Measurements from ENCODE around the gene SRSF8. TPM values are rescaled to one million over a fixed set of nuclear protein-coding genes. Genes with fewer than 3 reads are reported as not detected.
"Not testable (repeated sequence)": the region's sequence is repeated elsewhere in the genome, so short reads cannot be mapped to it uniquely, and the experiment has no call there.

SRSF8 gene
- total RNA-seq, 4 donors from 2014 or later: 28.5 to 37.8 (median 33.3) TPM

GRCh38 chr11:95104856-95105255, 38.1 kb downstream of the SRSF8 start:
- in situ Hi-C loops (cut with MboI; ENCODE audit: low pct_ligation_motif_present in 1 of 4, low pct_unique_long_range_greater_than_20kb in 1 of 4, low sequenced_read_pairs in 3 of 4): no loop called here
- Histone ChIP-seq H3K4me1 (peaks cover 0 to 27% (median 7%) of the 10 kb centered on the region in 4 donors), H3K4me3 (no peak overlapping the region), H3K36me3 (no peaks in the 10 kb centered on the region), H3K27me3 (no peaks in the 10 kb centered on the region), H3K27ac (no peak overlapping the region), H3K9me3 (no peaks in the 10 kb centered on the region)
- intact Hi-C loops (cut with DNase I; ENCODE audit: low total_unique reads): no loop called here
- 95% methylated on average over 3 of the region's 3 CpGs; no CpG with 5 or more reads in 1 of the 2 donors for WGBS, 2 donors (ENCODE audit: low coverage in 1 of 2)
- no peak for DNase-seq
- TF ChIP-seq CTCF (IDR thresholded peaks at IDR 0.05) (no peak), EP300 (IDR thresholded peaks at IDR 0.05; ENCODE audit: low read depth) (no peak), POLR2A (IDR thresholded peaks at IDR 0.05) (no peak)

DNA sequence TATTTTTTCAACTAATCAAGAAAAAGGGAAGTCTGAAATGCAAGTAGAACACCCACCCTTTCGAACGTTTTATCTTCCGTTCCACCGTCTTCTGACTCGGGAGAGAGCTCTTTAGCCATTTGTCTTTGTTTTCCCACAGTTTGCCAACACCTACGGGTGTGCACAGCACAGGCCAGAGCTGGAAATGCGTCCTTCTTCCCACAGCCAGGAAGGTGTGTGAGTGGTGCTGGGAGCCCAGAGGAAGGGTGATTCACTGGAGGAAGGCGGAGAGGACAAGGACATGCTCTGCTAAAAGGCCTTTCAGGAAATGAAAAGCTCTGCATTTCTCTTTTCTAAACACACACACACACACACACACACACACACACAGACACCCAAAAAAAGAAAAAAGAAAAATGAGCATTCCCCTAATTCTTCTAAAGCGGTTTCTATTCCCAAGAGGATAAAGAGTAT, 41.5 kb downstream of the SRSF8 start:
- 65 to 69% methylated on average over 6 to 9 of the region's 9 CpGs for WGBS, 2 donors (ENCODE audit: low coverage in 1 of 2)
- intact Hi-C loops (cut with DNase I; ENCODE audit: low total_unique reads): no loop called here
- Histone ChIP-seq H3K4me3 (no peak overlapping the region), H3K4me1 (peaks cover 0 to 14% (median 2%) of the 10 kb centered on the region in 4 donors), H3K27me3 (no peaks in the 10 kb centered on the region), H3K9me3 (no peaks in the 10 kb centered on the region), H3K36me3 (no peaks in the 10 kb centered on the region), H3K27ac (peak overlapping the region in 2 of 4 donors; percentile 38 to 57)
- TF ChIP-seq POLR2AphosphoS5 (IDR thresholded peaks at IDR 0.05): no peak
- TF ChIP-seq EP300 (IDR thresholded peaks at IDR 0.05; ENCODE audit: low read depth): no peak
- no peak for TF ChIP-seq CTCF (IDR thresholded peaks at IDR 0.05)
- no peak for TF ChIP-seq POLR2A (IDR thresholded peaks at IDR 0.05)
- DNase-seq: peak; percentile 29
- in situ Hi-C loops (cut with MboI; ENCODE audit: low pct_ligation_motif_present in 1 of 4, low pct_unique_long_range_greater_than_20kb in 1 of 4, low sequenced_read_pairs in 3 of 4): no loop called here

- H3K27ac ChIP-seq: peak overlapping the region in 3 of 4 donors; percentile 34 to 57 (median 38)
- no peak for DNase-seq
- no peaks in the 10 kb centered on the region for H3K36me3 ChIP-seq
- WGBS, 2 donors (ENCODE audit: low coverage in 1 of 2): 73 to 75% methylated on average over 4 to 6 of the region's 6 CpGs
- TF ChIP-seq POLR2AphosphoS5 (IDR thresholded peaks at IDR 0.05) (no peak), POLR2A (IDR thresholded peaks at IDR 0.05) (no peak), EP300 (IDR thresholded peaks at IDR 0.05; ENCODE audit: low read depth) (no peak), CTCF (IDR thresholded peaks at IDR 0.05) (no peak)
- peaks cover 0 to 14% (median 2%) of the 10 kb centered on the region in 4 donors for H3K4me1 ChIP-seq
- no peaks in the 10 kb centered on the region for H3K27me3 ChIP-seq
- intact Hi-C loops (cut with DNase I; ENCODE audit: low total_unique reads): no loop called here
- no peak overlapping the region for H3K4me3 ChIP-seq
- H3K9me3 ChIP-seq: no peaks in the 10 kb centered on the region
- in situ Hi-C loops (cut with MboI; ENCODE audit: low pct_ligation_motif_present in 1 of 4, low pct_unique_long_range_greater_than_20kb in 1 of 4, low sequenced_read_pairs in 3 of 4): no loop called here
These were observed 42.2 kb downstream of the SRSF8 start for GRCh38 chr11:95108671-95109551.

GRCh38 chr11:95111471-95111870, 44.8 kb downstream of the SRSF8 start:
- H3K9me3 ChIP-seq; H3K4me3 ChIP-seq; in situ Hi-C loops (cut with MboI; ENCODE audit: low pct_ligation_motif_present in 1 of 4, low pct_unique_long_range_greater_than_20kb in 1 of 4, low sequenced_read_pairs in 3 of 4); H3K36me3 ChIP-seq; H3K27ac ChIP-seq; H3K27me3 ChIP-seq; intact Hi-C loops (cut with DNase I; ENCODE audit: low total_unique reads); DNase-seq: not testable (repeated sequence)
- H3K4me1 ChIP-seq: peaks cover 0 to 14% (median 2%) of the 10 kb centered on the region in 4 donors
- 82 to 100% methylated on average over 1 to 3 of the region's 3 CpGs for WGBS, 2 donors (ENCODE audit: low coverage in 1 of 2)

Data from transverse colon (tissue), 4 donors.